AG09319 (cell line): Measurements from ENCODE around the gene BORCS5.

Source experiments
- DNase-seq: peaks from one replicate; pipeline ENCODE4 v3.0.0-alpha.2; 2010; ENCODE audit warnings: low read depth; ENCODE audit errors: extremely low read depth
- CTCF ChIP-seq: IDR thresholded peaks from 2 replicates; pipeline ENCODE4 v1.5.1; 2011; ENCODE audit warnings: low read depth, mild to moderate bottlenecking, inconsistent platforms, low read length, moderate library complexity

Gene BORCS5

GRCh38 chr12:12482959-12483358 is 126.1 kb downstream of the BORCS5 start:
- TF ChIP-seq CTCF, result no peak
- DNase-seq, result no peak

GRCh38 chr12:12483438-12483837 is 126.6 kb downstream of the BORCS5 start:
- no peak for TF ChIP-seq CTCF
- no peak for DNase-seq

GRCh38 chr12:12486661-12487240 is 129.9 kb downstream of the BORCS5 start:
- TF ChIP-seq CTCF, result no peak
- DNase-seq, result no peak

- no peak for DNase-seq
- TF ChIP-seq CTCF, result no peak
These were observed 130.6 kb downstream of the BORCS5 start for GRCh38 chr12:12487490-12487889.

GRCh38 chr12:12488296-12488695 is 131.4 kb downstream of the BORCS5 start:
- no peak for TF ChIP-seq CTCF
- DNase-seq, result no peak

- no peak for TF ChIP-seq CTCF
- no peak for DNase-seq
These were observed 132.1 kb downstream of the BORCS5 start for GRCh38 chr12:12488823-12489550.

GRCh38 chr12:12491606-12492005 is 134.7 kb downstream of the BORCS5 start:
- TF ChIP-seq CTCF, result no peak
- no peak for DNase-seq
